ENCODE results near the gene SLC6A12.

- TF ChIP-seq CTCF (IDR thresholded peaks at IDR 0.05): no peak
- TF ChIP-seq ZFX (IDR thresholded peaks at IDR 0.05; ENCODE audit: borderline replicate concordance): no peak
Observed at GRCh38 chr12:227286-227915, 13.4 kb upstream of the SLC6A12 start.

Measured in 22Rv1 (cell line).